Neural progenitor cell (in vitro differentiated cells): ENCODE measurements around the gene GOLGA8J. TPM values are rescaled to one million over a fixed set of nuclear protein-coding genes. Genes with fewer than 3 reads are reported as not detected.
"Not testable (repeated sequence)": the region's sequence is repeated elsewhere in the genome, so short reads cannot be mapped to it uniquely, and the experiment has no call there.

Experiments used
- DNase-seq: peaks from one replicate; pipeline ENCODE4 v3.0.0-alpha.2; 2016; ENCODE audit warnings: low spot score
- H2AFZ ChIP-seq: fragments of 200-600 bp; sonication (generic); replicated peaks from 2 replicates; pipeline ENCODE4 v1.6.1; 2016; ENCODE audit warnings: antibody characterized with exemption
- H3F3A ChIP-seq: fragments of 200-600 bp; sonication (generic); 2 replicates; pipeline ENCODE4 v1.6.1; 2016; ENCODE audit warnings: antibody characterized with exemption, low read depth
- H3K27ac ChIP-seq: fragments of 200-600 bp; sonication (generic); 2 replicates; pipeline ENCODE4 v1.5.1; 2016; ENCODE audit warnings: mild to moderate bottlenecking
- H3K27me3 ChIP-seq: fragments of 200-600 bp; sonication (generic); 2 replicates; pipeline ENCODE4 v1.6.1; 2016; ENCODE audit warnings: mild to moderate bottlenecking, moderate library complexity
- H3K36me3 ChIP-seq: fragments of 200-600 bp; sonication (generic); 2 replicates; pipeline ENCODE4 v1.5.1; 2016
- H3K4me1 ChIP-seq: fragments of 200-600 bp; sonication (generic); 2 replicates; pipeline ENCODE4 v1.6.1; 2016; ENCODE audit warnings: mixed run types
- H3K4me2 ChIP-seq: fragments of 200-600 bp; sonication (generic); 2 replicates; pipeline ENCODE4 v1.6.1; 2016
- H3K4me3 ChIP-seq: fragments of 200-600 bp; sonication (generic); 2 replicates; pipeline ENCODE4 v1.5.1; 2016
- H3K79me2 ChIP-seq: fragments of 200-600 bp; sonication (generic); 2 replicates; pipeline ENCODE4 v1.6.1; 2016; ENCODE audit warnings: low read depth
- H3K9ac ChIP-seq: fragments of 200-600 bp; sonication (generic); 2 replicates; pipeline ENCODE4 v1.6.1; 2016
- H3K9me3 ChIP-seq: fragments of 200-600 bp; sonication (generic); 2 replicates; pipeline ENCODE4 v1.5.1; 2016; ENCODE audit warnings: low read depth
- H4K20me1 ChIP-seq: fragments of 200-600 bp; sonication (generic); 2 replicates; pipeline ENCODE4 v1.6.1; 2016; ENCODE audit warnings: low read depth
- H3K27ac Mint-ChIP-seq: 3 replicates; pipeline ENCODE4 v1.8.0; 2021; ENCODE audit warnings: mixed read lengths
- H3K27me3 Mint-ChIP-seq: 2 replicates; pipeline ENCODE4 v1.8.0; 2022; ENCODE audit warnings: low read depth, mild to moderate bottlenecking, inconsistent platforms, moderate library complexity, mixed read lengths; ENCODE audit not compliant: insufficient read depth
- H3K36me3 Mint-ChIP-seq: 3 replicates; pipeline ENCODE4 v1.8.0; 2021; ENCODE audit warnings: mixed read lengths
- H3K4me1 Mint-ChIP-seq: 3 replicates; pipeline ENCODE4 v1.8.0; 2021; ENCODE audit warnings: mixed read lengths
- H3K4me3 Mint-ChIP-seq: 3 replicates; pipeline ENCODE4 v1.8.0; 2021; ENCODE audit warnings: mild to moderate bottlenecking, moderate library complexity, mixed read lengths
- H3K9me3 Mint-ChIP-seq: 3 replicates; pipeline ENCODE4 v1.8.0; 2020; ENCODE audit warnings: mixed read lengths
- CTCF ChIP-seq: fragments of 200-600 bp; sonication (generic); IDR thresholded peaks from 2 replicates; pipeline ENCODE4 v1.5.1; 2017; ENCODE audit warnings: antibody characterized with exemption, mild to moderate bottlenecking
- EZH2 ChIP-seq: fragments of 200-600 bp; sonication (generic); IDR thresholded peaks from 2 replicates; pipeline ENCODE4 v1.6.1; 2017; ENCODE audit warnings: antibody characterized with exemption, mild to moderate bottlenecking, moderate library complexity
- EZH2phosphoT487 ChIP-seq: fragments of 200-600 bp; sonication (generic); IDR thresholded peaks from 2 replicates; pipeline ENCODE4 v1.6.1; 2017; ENCODE audit warnings: antibody characterized with exemption
- total RNA-seq: library from RNA; depleted of rRNA; stranded (reverse); fragments of >200 nt; gene quantifications from 2 replicates; pipeline ENCODE4 v1.2.3, GENCODE V29; 2015; ENCODE audit warnings: low replicate concordance

Gene GOLGA8J
- total RNA-seq, 1 donor from 2014 or later: not detected

- Histone ChIP-seq H3K9ac (no peak overlapping the region), H3K4me3 (no peak overlapping the region)
- no peak overlapping the region for H3K27ac Mint-ChIP-seq
Measured at GRCh38 chr15:30042556-30042955, 40.2 kb upstream of the GOLGA8J start.

GRCh38 chr15:30043211-30043655 lies 39.5 kb upstream of the GOLGA8J start:
- Histone ChIP-seq H3K9ac (no peak overlapping the region), H3K4me3 (no peak overlapping the region), H3K27me3 (no peaks in the 10 kb centered on the region), H3K4me2 (no peak overlapping the region), H4K20me1 (no peaks in the 10 kb centered on the region), H3K4me1 (peaks cover 4% of the 10 kb centered on the region), H2AFZ (no peak overlapping the region), H3K9me3 (no peaks in the 10 kb centered on the region), H3K27ac (no peak overlapping the region), H3K79me2 (no peaks in the 10 kb centered on the region), H3F3A (no peaks in the 10 kb centered on the region), H3K36me3 (no peaks in the 10 kb centered on the region)
- Mint-ChIP-seq H3K4me1 (peaks cover 13% of the 10 kb centered on the region), H3K36me3 (no peaks in the 10 kb centered on the region), H3K4me3 (no peak overlapping the region), H3K27me3 (peaks cover 10% of the 10 kb centered on the region), H3K27ac (no peak overlapping the region), H3K9me3 (no peaks in the 10 kb centered on the region)
- DNase-seq: no peak
- TF ChIP-seq EZH2 (no peak), CTCF (no peak), EZH2phosphoT487 (no peak)

More at GRCh38 chr15:30042556-30042955, 40.2 kb upstream of the GOLGA8J start:
- Histone ChIP-seq H4K20me1 (no peaks in the 10 kb centered on the region), H3K4me1 (peaks cover 4% of the 10 kb centered on the region), H3K27ac (no peak overlapping the region), H3F3A (no peaks in the 10 kb centered on the region), H3K27me3 (no peaks in the 10 kb centered on the region), H2AFZ (no peak overlapping the region), H3K4me2 (no peak overlapping the region), H3K9me3 (no peaks in the 10 kb centered on the region), H3K79me2 (no peaks in the 10 kb centered on the region), H3K36me3 (no peaks in the 10 kb centered on the region)
- Mint-ChIP-seq H3K9me3 (no peaks in the 10 kb centered on the region), H3K4me1 (peaks cover 13% of the 10 kb centered on the region), H3K4me3 (no peak overlapping the region), H3K27me3 (peaks cover 10% of the 10 kb centered on the region), H3K36me3 (no peaks in the 10 kb centered on the region)
- DNase-seq: peak; percentile 24
- no peak for TF ChIP-seq EZH2phosphoT487
- TF ChIP-seq CTCF: no peak
- TF ChIP-seq EZH2: no peak

GRCh38 chr15:30044377-30044776 lies 38.4 kb upstream of the GOLGA8J start:
- Mint-ChIP-seq H3K27ac (no peak overlapping the region), H3K4me3 (no peak overlapping the region)

GRCh38 chr15:30044826-30045225 lies 37.9 kb upstream of the GOLGA8J start:
- peaks cover 13% of the 10 kb centered on the region for H3K4me1 Mint-ChIP-seq
- H3K36me3 ChIP-seq, H4K20me1 ChIP-seq, H3K36me3 Mint-ChIP-seq, H3K9me3 ChIP-seq, H3K4me2 ChIP-seq, H3K9me3 Mint-ChIP-seq, H3K79me2 ChIP-seq, H2AFZ ChIP-seq, H3K27ac Mint-ChIP-seq, H3K9ac ChIP-seq, DNase-seq, H3K27me3 ChIP-seq, H3K27ac ChIP-seq, H3K4me3 ChIP-seq, H3K4me1 ChIP-seq, H3K4me3 Mint-ChIP-seq, H3F3A ChIP-seq, H3K27me3 Mint-ChIP-seq: not testable (repeated sequence)

More at GRCh38 chr15:30044377-30044776, 38.4 kb upstream of the GOLGA8J start:
- Histone ChIP-seq H3K27me3 (no peaks in the 10 kb centered on the region), H3K4me3 (no peak overlapping the region), H3F3A (no peaks in the 10 kb centered on the region), H3K79me2 (no peaks in the 10 kb centered on the region), H3K9me3 (no peaks in the 10 kb centered on the region), H3K9ac (no peak overlapping the region), H3K4me2 (no peak overlapping the region), H2AFZ (no peak overlapping the region), H4K20me1 (no peaks in the 10 kb centered on the region), H3K4me1 (peaks cover 4% of the 10 kb centered on the region), H3K27ac (no peak overlapping the region), H3K36me3 (no peaks in the 10 kb centered on the region)
- Mint-ChIP-seq H3K4me1 (peaks cover 13% of the 10 kb centered on the region), H3K36me3 (no peaks in the 10 kb centered on the region), H3K27me3 (peaks cover 7% of the 10 kb centered on the region), H3K9me3 (no peaks in the 10 kb centered on the region)
- TF ChIP-seq EZH2 (no peak), EZH2phosphoT487 (no peak), CTCF (no peak)
- no peak for DNase-seq

GRCh38 chr15:30045248-30046041 lies 37.3 kb upstream of the GOLGA8J start:
- H3K4me1 ChIP-seq, H2AFZ ChIP-seq, H3K27me3 Mint-ChIP-seq, H3K9ac ChIP-seq, H3K4me3 ChIP-seq, H3K27me3 ChIP-seq, H3K36me3 ChIP-seq, H3K4me2 ChIP-seq, DNase-seq, H3K36me3 Mint-ChIP-seq, H3F3A ChIP-seq, H3K9me3 ChIP-seq, H3K4me3 Mint-ChIP-seq, H3K27ac ChIP-seq, H3K27ac Mint-ChIP-seq, H4K20me1 ChIP-seq, H3K79me2 ChIP-seq, H3K9me3 Mint-ChIP-seq: not testable (repeated sequence)
- peaks cover 13% of the 10 kb centered on the region for H3K4me1 Mint-ChIP-seq
